Esophagus muscularis mucosa (tissue), 3 donors: ENCODE results near the gene CRYGD.

Source experiments
- POLR2A ChIP-seq: fragments of 450-650 bp; IDR thresholded peaks from one replicate; pipeline ENCODE4 v1.6.1; 2017; ENCODE audit warnings: antibody characterized with exemption, moderate library complexity, mild to moderate bottlenecking, low read depth
- POLR2AphosphoS5 ChIP-seq, 2 donors: sonication (generic); formaldehyde crosslinking; IDR thresholded peaks; one replicate each; pipeline ENCODE4 v1.6.1; 2017; ENCODE audit warnings: antibody characterized with exemption in 2 of 2
- TF ChIP-seq, protein P1 (sequence below), 3 experiments: fragments of 200-600 bp in 2 of 3; fragments of 450-650 bp in 1 of 3; sonication (generic) in 2 of 3; IDR thresholded peaks; one replicate each; pipeline ENCODE4 v1.5.1; 2017 to 2019; ENCODE audit warnings: antibody characterized with exemption in 3 of 3, mild to moderate bottlenecking in 2 of 3, moderate library complexity in 1 of 3

DNA sequence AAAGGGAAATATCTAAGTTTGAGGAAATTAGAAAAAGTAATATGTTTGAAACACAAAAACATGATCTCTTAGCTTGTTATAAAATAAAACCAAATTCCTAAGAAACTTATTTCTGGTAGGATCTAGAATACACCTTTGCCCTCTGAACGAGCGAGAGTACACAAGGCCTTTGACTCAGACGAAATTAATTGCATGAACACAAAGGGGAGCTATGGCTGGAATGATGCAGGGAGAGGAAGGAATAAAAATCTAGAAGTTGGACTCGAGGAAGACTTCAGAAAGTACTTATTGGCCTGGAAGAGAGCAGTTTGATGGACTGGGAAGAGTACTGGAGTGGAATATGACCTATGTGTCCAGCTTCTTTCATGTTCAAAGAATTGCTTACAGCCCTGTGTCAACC, 927 bp upstream of the CRYGD start:
- TF ChIP-seq, protein P1, sequence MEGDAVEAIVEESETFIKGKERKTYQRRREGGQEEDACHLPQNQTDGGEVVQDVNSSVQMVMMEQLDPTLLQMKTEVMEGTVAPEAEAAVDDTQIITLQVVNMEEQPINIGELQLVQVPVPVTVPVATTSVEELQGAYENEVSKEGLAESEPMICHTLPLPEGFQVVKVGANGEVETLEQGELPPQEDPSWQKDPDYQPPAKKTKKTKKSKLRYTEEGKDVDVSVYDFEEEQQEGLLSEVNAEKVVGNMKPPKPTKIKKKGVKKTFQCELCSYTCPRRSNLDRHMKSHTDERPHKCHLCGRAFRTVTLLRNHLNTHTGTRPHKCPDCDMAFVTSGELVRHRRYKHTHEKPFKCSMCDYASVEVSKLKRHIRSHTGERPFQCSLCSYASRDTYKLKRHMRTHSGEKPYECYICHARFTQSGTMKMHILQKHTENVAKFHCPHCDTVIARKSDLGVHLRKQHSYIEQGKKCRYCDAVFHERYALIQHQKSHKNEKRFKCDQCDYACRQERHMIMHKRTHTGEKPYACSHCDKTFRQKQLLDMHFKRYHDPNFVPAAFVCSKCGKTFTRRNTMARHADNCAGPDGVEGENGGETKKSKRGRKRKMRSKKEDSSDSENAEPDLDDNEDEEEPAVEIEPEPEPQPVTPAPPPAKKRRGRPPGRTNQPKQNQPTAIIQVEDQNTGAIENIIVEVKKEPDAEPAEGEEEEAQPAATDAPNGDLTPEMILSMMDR (IDR thresholded peaks at IDR 0.05): no peak
- TF ChIP-seq POLR2A: no peak
- TF ChIP-seq POLR2AphosphoS5 (IDR thresholded peaks at IDR 0.05): no peak
